Inferior parietal cortex (tissue), 1 donor: Measurements from ENCODE around the gene BANF2.
A peak's percentile ranks its signal among the peaks of the same experiment; 100 is the strongest.

Source experiments
- DNase-seq: peaks from one replicate; pipeline ENCODE4 v3.0.0-alpha.2; 2016; ENCODE audit errors: extremely low spot score

The BANF2 gene

GRCh38 chr20:17709361-17710293, 9.9 kb downstream of the BANF2 start:
- no peak for DNase-seq

GRCh38 chr20:17710379-17711266, 10.9 kb downstream of the BANF2 start:
- DNase-seq = no peak

- DNase-seq = no peak
Observed at GRCh38 chr20:17711267-17711627, 11.5 kb downstream of the BANF2 start.

- no peak for DNase-seq
Observed at GRCh38 chr20:17712201-17712600, 12.4 kb downstream of the BANF2 start.

- DNase-seq = no peak
Observed at GRCh38 chr20:17712708-17713107, 12.9 kb downstream of the BANF2 start.

GRCh38 chr20:17714597-17714996, 14.8 kb downstream of the BANF2 start:
- DNase-seq = no peak

GRCh38 chr20:17715075-17715474, 15.3 kb downstream of the BANF2 start:
- no peak for DNase-seq

GRCh38 chr20:17716331-17716730, 16.6 kb downstream of the BANF2 start:
- no peak for DNase-seq

- no peak for DNase-seq
Observed at GRCh38 chr20:17720755-17721154, 21.0 kb downstream of the BANF2 start.

- DNase-seq = peak; percentile 48
Observed at GRCh38 chr20:17721802-17722486, 22.2 kb downstream of the BANF2 start.

GRCh38 chr20:17722493-17723300, 22.9 kb downstream of the BANF2 start:
- DNase-seq = no peak

GRCh38 chr20:17723301-17723691, 23.5 kb downstream of the BANF2 start:
- DNase-seq = no peak

- DNase-seq = no peak
Observed at GRCh38 chr20:17725094-17725835, 25.5 kb downstream of the BANF2 start.

GRCh38 chr20:17726902-17727301, 27.1 kb downstream of the BANF2 start:
- no peak for DNase-seq

- no peak for DNase-seq
Observed at GRCh38 chr20:17727351-17727750, 27.6 kb downstream of the BANF2 start.

GRCh38 chr20:17728074-17728473, 28.3 kb downstream of the BANF2 start:
- no peak for DNase-seq

- no peak for DNase-seq
Observed at GRCh38 chr20:17730071-17730470, 30.3 kb downstream of the BANF2 start.

- DNase-seq = no peak
Observed at GRCh38 chr20:17731233-17731632, 31.5 kb downstream of the BANF2 start.

GRCh38 chr20:17732907-17733521, 33.2 kb downstream of the BANF2 start:
- no peak for DNase-seq

GRCh38 chr20:17733767-17734304, 34.1 kb downstream of the BANF2 start:
- no peak for DNase-seq
